Panc1 (cell line): ENCODE results near the gene PEDS1. TPM values are rescaled to one million over a fixed set of nuclear protein-coding genes. Genes with fewer than 3 reads are reported as not detected.
A peak's percentile ranks its signal among the peaks of the same experiment; 100 is the strongest.

Experiments used
- ATAC-seq: fragments of 200-7000 bp; cut with Tn5 transposase; 2 replicates; pipeline ENCODE4 v1.9.1; 2020; ENCODE audit warnings: mild to moderate bottlenecking, moderate library complexity
- BruUV-seq: library from RNA; stranded (reverse); fragments of 400-500 nt; replicated peaks from 2 replicates; lab custom pipeline; 2021; lab: Mats Ljungman, UMichigan
- CTCF ChIA-PET: fragments of 300-600 bp; sonication (Branson Sonifier 250); formaldehyde crosslinking; loops from one replicate; lab custom pipeline; 2022; ENCODE audit warnings: antibody characterized with exemption; lab: Charles Lee
- POLR2A ChIA-PET: fragments of 300-600 bp; sonication (Branson Sonifier 250); formaldehyde crosslinking; loops from one replicate; lab custom pipeline; 2022; ENCODE audit warnings: antibody characterized with exemption; lab: Charles Lee
- DNase-seq: peaks from one replicate; pipeline ENCODE4 v3.0.0-alpha.2; 2010; ENCODE audit warnings: low read depth, low spot score
- H3K27ac ChIP-seq: 2 replicates; pipeline ENCODE4 v1.5.1; 2011; ENCODE audit warnings: mild to moderate bottlenecking, low read length, inconsistent platforms
- H3K27me3 ChIP-seq: fragments of 200-500 bp; sonication (Bioruptor generic); 2 replicates; pipeline ENCODE4 v1.6.0; 2014; ENCODE audit warnings: low read length, inconsistent platforms; ENCODE audit not compliant: control insufficient read depth, insufficient read depth
- H3K36me3 ChIP-seq: fragments of 200-500 bp; sonication (Bioruptor generic); 2 replicates; pipeline ENCODE4 v1.5.1; 2014; ENCODE audit warnings: inconsistent platforms, mild to moderate bottlenecking, low read length, moderate library complexity; ENCODE audit not compliant: control insufficient read depth, insufficient read depth
- H3K4me1 ChIP-seq: 2 replicates; pipeline ENCODE4 v1.5.1; 2011; ENCODE audit warnings: inconsistent platforms, mild to moderate bottlenecking, low read length, moderate library complexity; ENCODE audit not compliant: control insufficient read depth, insufficient read depth
- H3K4me3 ChIP-seq, 2 experiments: 2 replicates each; pipeline ENCODE4 v1.5.1; 2011 to 2012; ENCODE audit warnings: low read depth in 2 of 2, low read length in 2 of 2, mild to moderate bottlenecking in 2 of 2, inconsistent platforms in 1 of 2, moderate library complexity in 1 of 2
- H3K9me3 ChIP-seq: fragments of 200-500 bp; sonication (Bioruptor generic); 2 replicates; pipeline ENCODE4 v1.5.1; 2014; ENCODE audit warnings: low read depth, mild to moderate bottlenecking, inconsistent platforms, low read length, moderate library complexity; ENCODE audit not compliant: control insufficient read depth, insufficient read depth
- POLR2AphosphoS5 ChIP-seq: IDR thresholded peaks from 2 replicates; pipeline ENCODE4 v1.6.1; 2012; ENCODE audit warnings: mild to moderate bottlenecking, low read depth, low read length, moderate library complexity
- SIN3A ChIP-seq: IDR thresholded peaks from 2 replicates; pipeline ENCODE4 v1.6.1; 2012; ENCODE audit warnings: low read depth, mild to moderate bottlenecking, low read length, moderate library complexity, borderline replicate concordance; ENCODE audit not compliant: insufficient read depth
- TCF7L2 ChIP-seq: IDR thresholded peaks from 2 replicates; pipeline ENCODE4 v1.6.1; 2011; ENCODE audit warnings: mild to moderate bottlenecking, low read depth, low read length, inconsistent platforms
- in situ Hi-C: cut with HindIII; loops from 2 replicates; pipeline ENCODE4 v1.10.0; 2016; ENCODE audit warnings: low sequenced_read_pairs, low pct_unique_long_range_greater_than_20kb
- intact Hi-C: fragments of 100-400 bp; cut with micrococcal nuclease; formaldehyde crosslinking; loops from one replicate; pipeline ENCODE4 v1.10.0; 2022; ENCODE audit not compliant: unreplicated experiment
- total RNA-seq: library from RNA; stranded (reverse); gene quantifications from one replicate; pipeline ENCODE4 v1.2.1, GENCODE V29; 2021; ENCODE audit not compliant: unreplicated experiment
- TF ChIP-seq, protein P1 (sequence below), 2 experiments: IDR thresholded peaks; 2 replicates each; pipeline ENCODE4 v1.6.1; 2011 to 2012; ENCODE audit warnings: low read depth in 2 of 2, control low read depth in 1 of 2, low read length in 1 of 2, mild to moderate bottlenecking in 1 of 2, moderate library complexity in 1 of 2; ENCODE audit not compliant: insufficient read depth in 1 of 2
- TF ChIP-seq, protein P2 (sequence below): fragments of 450-650 bp; IDR thresholded peaks from 2 replicates; pipeline ENCODE4 v1.5.1; 2017; ENCODE audit warnings: mild to moderate bottlenecking

Gene PEDS1
- total RNA-seq, 1 experiment from 2014 or later, result 88.9 TPM

DNA sequence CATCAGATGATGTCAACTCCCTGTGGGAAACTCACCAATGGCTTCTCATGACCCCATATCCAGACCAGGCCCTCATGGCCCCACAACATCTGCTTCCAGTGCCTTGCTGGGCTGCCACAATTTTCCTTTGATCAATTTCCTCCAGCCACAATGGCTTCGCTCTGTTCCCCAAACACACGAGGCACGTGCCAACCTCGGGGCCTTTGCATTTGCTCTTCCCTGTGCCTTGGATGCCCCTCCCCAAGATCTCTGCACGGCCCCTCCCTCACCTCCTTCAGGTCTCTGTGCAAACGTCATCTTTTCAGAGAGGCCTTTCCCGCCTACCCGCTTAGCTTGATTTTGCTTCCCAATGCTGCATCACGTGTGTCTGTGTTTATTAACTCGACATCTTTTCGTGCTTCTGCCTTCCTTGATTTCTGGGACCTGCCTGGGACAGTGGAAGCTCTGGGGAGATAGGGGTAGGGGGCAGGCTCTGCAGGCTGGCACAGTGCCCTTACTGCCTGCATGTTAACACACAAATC is 13.1 kb downstream of the PEDS1 start:
- Histone ChIP-seq H3K4me1 (peaks cover 77% of the 10 kb centered on the region), H3K27ac (peak overlapping the region; percentile 95), H3K36me3 (peaks cover 15% of the 10 kb centered on the region), H3K9me3 (no peaks in the 10 kb centered on the region), H3K27me3 (no peaks in the 10 kb centered on the region), H3K4me3 (no peak overlapping the region)
- BruUV-seq, result TSS peak; percentile 24
- POLR2A ChIA-PET, result no interaction called here
- intact Hi-C loops, result no loop called here
- in situ Hi-C loops, result no loop called here
- TF ChIP-seq, protein P1, sequence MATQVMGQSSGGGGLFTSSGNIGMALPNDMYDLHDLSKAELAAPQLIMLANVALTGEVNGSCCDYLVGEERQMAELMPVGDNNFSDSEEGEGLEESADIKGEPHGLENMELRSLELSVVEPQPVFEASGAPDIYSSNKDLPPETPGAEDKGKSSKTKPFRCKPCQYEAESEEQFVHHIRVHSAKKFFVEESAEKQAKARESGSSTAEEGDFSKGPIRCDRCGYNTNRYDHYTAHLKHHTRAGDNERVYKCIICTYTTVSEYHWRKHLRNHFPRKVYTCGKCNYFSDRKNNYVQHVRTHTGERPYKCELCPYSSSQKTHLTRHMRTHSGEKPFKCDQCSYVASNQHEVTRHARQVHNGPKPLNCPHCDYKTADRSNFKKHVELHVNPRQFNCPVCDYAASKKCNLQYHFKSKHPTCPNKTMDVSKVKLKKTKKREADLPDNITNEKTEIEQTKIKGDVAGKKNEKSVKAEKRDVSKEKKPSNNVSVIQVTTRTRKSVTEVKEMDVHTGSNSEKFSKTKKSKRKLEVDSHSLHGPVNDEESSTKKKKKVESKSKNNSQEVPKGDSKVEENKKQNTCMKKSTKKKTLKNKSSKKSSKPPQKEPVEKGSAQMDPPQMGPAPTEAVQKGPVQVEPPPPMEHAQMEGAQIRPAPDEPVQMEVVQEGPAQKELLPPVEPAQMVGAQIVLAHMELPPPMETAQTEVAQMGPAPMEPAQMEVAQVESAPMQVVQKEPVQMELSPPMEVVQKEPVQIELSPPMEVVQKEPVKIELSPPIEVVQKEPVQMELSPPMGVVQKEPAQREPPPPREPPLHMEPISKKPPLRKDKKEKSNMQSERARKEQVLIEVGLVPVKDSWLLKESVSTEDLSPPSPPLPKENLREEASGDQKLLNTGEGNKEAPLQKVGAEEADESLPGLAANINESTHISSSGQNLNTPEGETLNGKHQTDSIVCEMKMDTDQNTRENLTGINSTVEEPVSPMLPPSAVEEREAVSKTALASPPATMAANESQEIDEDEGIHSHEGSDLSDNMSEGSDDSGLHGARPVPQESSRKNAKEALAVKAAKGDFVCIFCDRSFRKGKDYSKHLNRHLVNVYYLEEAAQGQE (IDR thresholded peaks at IDR 0.05; ENCODE audit: insufficient read depth in 1 of 2, low read depth in 2 of 2, low read length in 1 of 2), result no peak
- CTCF ChIA-PET, result interaction anchor here (0.9 to 1.4 kb wide), 2 partner anchors 20 to 161 kb away, joined by 6 to 7 read pairs; no protein-coding TSS in a partner anchor
- ATAC-seq (no peak), DNase-seq (no peak)

DNA sequence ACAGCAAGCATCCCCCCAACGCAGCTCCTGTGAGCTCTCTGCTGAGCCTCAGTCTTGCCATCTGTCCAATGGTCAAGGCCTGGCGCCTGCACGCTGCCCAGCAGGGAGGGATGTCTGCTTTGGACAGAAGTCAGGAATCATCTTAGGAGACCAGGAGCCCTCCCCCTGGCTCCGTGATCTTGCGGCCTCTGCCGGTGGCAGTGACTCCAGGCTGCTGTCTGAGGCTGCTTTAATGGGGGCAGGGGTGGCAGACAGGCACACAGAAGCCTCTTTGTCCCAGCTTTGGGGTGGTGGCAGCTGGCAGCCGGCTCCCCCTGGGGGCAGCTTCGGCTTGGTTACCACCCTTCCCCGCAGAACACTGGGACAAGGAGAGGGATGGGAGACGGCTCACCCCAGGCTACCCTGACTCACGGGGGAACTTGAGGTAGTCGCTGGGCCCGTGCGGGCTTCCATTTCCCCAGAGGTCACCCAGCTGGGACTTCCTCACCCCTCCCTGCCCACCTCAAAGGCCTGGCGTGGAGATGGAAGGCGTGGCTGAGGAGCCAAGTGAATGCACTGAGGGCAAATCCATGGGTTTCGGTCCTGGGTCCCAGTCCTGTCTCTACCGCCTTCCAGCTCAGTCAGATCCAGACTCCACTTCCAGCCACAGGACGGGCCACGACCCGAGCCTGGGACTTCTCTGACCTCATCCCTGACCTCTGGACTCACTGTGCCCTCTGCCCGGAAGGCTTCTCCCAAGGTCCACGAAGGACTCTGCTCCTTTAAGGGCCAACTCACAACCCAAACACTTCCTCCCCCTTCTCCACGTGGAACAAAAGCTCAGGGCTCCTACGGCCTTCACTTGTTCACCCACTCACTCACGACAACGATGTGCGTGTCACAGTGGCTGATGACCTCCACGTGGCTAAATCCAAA is 14.8 kb downstream of the PEDS1 start:
- in situ Hi-C loops (no loop called here), intact Hi-C loops (no loop called here)
- Histone ChIP-seq H3K4me1 (peaks cover 77% of the 10 kb centered on the region), H3K4me3 (peak overlapping the region in 1 of 2 experiments; percentile 27; a peak in 2 of 4 replicates), H3K27ac (peak overlapping the region; percentile 95), H3K9me3 (no peaks in the 10 kb centered on the region), H3K27me3 (no peaks in the 10 kb centered on the region), H3K36me3 (peaks cover 18% of the 10 kb centered on the region)
- TF ChIP-seq, protein P1 (IDR thresholded peaks at IDR 0.05; ENCODE audit: insufficient read depth in 1 of 2, low read depth in 2 of 2, low read length in 1 of 2), result no peak
- TF ChIP-seq POLR2AphosphoS5 (peak; percentile 63), TCF7L2 (peak; percentile 79), SIN3A (no peak)
- TF ChIP-seq, protein P2, sequence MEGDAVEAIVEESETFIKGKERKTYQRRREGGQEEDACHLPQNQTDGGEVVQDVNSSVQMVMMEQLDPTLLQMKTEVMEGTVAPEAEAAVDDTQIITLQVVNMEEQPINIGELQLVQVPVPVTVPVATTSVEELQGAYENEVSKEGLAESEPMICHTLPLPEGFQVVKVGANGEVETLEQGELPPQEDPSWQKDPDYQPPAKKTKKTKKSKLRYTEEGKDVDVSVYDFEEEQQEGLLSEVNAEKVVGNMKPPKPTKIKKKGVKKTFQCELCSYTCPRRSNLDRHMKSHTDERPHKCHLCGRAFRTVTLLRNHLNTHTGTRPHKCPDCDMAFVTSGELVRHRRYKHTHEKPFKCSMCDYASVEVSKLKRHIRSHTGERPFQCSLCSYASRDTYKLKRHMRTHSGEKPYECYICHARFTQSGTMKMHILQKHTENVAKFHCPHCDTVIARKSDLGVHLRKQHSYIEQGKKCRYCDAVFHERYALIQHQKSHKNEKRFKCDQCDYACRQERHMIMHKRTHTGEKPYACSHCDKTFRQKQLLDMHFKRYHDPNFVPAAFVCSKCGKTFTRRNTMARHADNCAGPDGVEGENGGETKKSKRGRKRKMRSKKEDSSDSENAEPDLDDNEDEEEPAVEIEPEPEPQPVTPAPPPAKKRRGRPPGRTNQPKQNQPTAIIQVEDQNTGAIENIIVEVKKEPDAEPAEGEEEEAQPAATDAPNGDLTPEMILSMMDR, result no peak
- ATAC-seq (peak; percentile 81), DNase-seq (no peak)
- no TSS peak for BruUV-seq
- POLR2A ChIA-PET, result interaction anchor here (0.7 to 1.1 kb wide), 3 partner anchors 15 to 27 kb away, joined by 3 to 4 read pairs (median 4); partner anchors contain the start of gene PEDS1
- CTCF ChIA-PET, result interaction anchor here (0.6 to 1.6 kb wide), 4 partner anchors 18 to 30 kb away, joined by 3 to 7 read pairs (median 5); no protein-coding TSS in a partner anchor
